Type B pancreatic cell (in vitro differentiated cells): ENCODE measurements around the gene RASAL2. TPM values are rescaled to one million over a fixed set of nuclear protein-coding genes. Genes with fewer than 3 reads are reported as not detected.

Source experiments
- DNase-seq: peaks from one replicate; pipeline ENCODE4 v3.0.0; 2021; ENCODE audit warnings: mixed read lengths; ENCODE audit not compliant: unreplicated experiment; ENCODE audit errors: extremely low spot score
- H3K27ac Mint-ChIP-seq: 2 replicates; pipeline ENCODE4 v1.8.0; 2021; ENCODE audit warnings: mild to moderate bottlenecking, mixed read lengths
- H3K27me3 Mint-ChIP-seq: 2 replicates; pipeline ENCODE4 v1.8.0; 2021; ENCODE audit warnings: mixed read lengths
- H3K36me3 Mint-ChIP-seq: 2 replicates; pipeline ENCODE4 v1.8.0; 2021; ENCODE audit warnings: mixed read lengths
- H3K4me1 Mint-ChIP-seq: one replicate; pipeline ENCODE4 v1.8.0; 2021; ENCODE audit warnings: mixed read lengths; ENCODE audit not compliant: unreplicated experiment
- H3K4me3 Mint-ChIP-seq: 2 replicates; pipeline ENCODE4 v1.8.0; 2021; ENCODE audit warnings: mild to moderate bottlenecking, mixed read lengths
- H3K9me3 Mint-ChIP-seq: 2 replicates; pipeline ENCODE4 v1.8.0; 2021; ENCODE audit warnings: mixed read lengths
- CTCF ChIP-seq: fragments of 200-600 bp; sonication (generic); conservative IDR thresholded peaks from 2 replicates; pipeline ENCODE4 v1.5.0; 2021; ENCODE audit warnings: antibody characterized with exemption, mild to moderate bottlenecking
- total RNA-seq: library from RNA; stranded (reverse); gene quantifications from 2 replicates; pipeline ENCODE4 v1.2.1, GENCODE V29; 2021; ENCODE audit warnings: low replicate concordance

Gene RASAL2
- total RNA-seq, 1 donor from 2014 or later = 21.8 TPM

GRCh38 chr1:178418284-178418955, 324.5 kb downstream of the RASAL2 start:
- no peak for DNase-seq
- Mint-ChIP-seq H3K4me3 (no peak overlapping the region), H3K27me3 (no peaks in the 10 kb centered on the region), H3K27ac (no peak overlapping the region), H3K36me3 (peaks cover 5% of the 10 kb centered on the region), H3K4me1 (no peaks in the 10 kb centered on the region), H3K9me3 (peaks cover 12% of the 10 kb centered on the region)
- TF ChIP-seq CTCF = no peak

GRCh38 chr1:178434360-178434759, 340.5 kb downstream of the RASAL2 start:
- no peak for DNase-seq
- Mint-ChIP-seq H3K4me3 (peak overlapping the region; percentile 34), H3K27ac (peak overlapping the region; percentile 61), H3K27me3 (no peaks in the 10 kb centered on the region), H3K4me1 (no peaks in the 10 kb centered on the region), H3K9me3 (no peaks in the 10 kb centered on the region), H3K36me3 (peaks cover under 1% of the 10 kb centered on the region)
- no peak for TF ChIP-seq CTCF

- no peak for DNase-seq
- Mint-ChIP-seq H3K27ac (peak overlapping the region; percentile 61), H3K4me1 (no peaks in the 10 kb centered on the region), H3K36me3 (no peaks in the 10 kb centered on the region), H3K4me3 (no peak overlapping the region), H3K9me3 (no peaks in the 10 kb centered on the region), H3K27me3 (no peaks in the 10 kb centered on the region)
- no peak for TF ChIP-seq CTCF
Observed at GRCh38 chr1:178434899-178435435, 341.1 kb downstream of the RASAL2 start.

- H3K4me1 Mint-ChIP-seq = no peaks in the 10 kb centered on the region
- H3K4me3 Mint-ChIP-seq = no peak overlapping the region
- TF ChIP-seq CTCF = no peak
- H3K36me3 Mint-ChIP-seq = peaks cover 7% of the 10 kb centered on the region
- no peak for DNase-seq
- no peaks in the 10 kb centered on the region for H3K9me3 Mint-ChIP-seq
- H3K27ac Mint-ChIP-seq = no peak overlapping the region
- H3K27me3 Mint-ChIP-seq = no peaks in the 10 kb centered on the region
Observed at GRCh38 chr1:178436899-178437298, 343.0 kb downstream of the RASAL2 start.

GRCh38 chr1:178438432-178438831, 344.5 kb downstream of the RASAL2 start:
- TF ChIP-seq CTCF = no peak
- H3K9me3 Mint-ChIP-seq = no peaks in the 10 kb centered on the region

More at GRCh38 chr1:178438432-178438831, 344.5 kb downstream of the RASAL2 start:
- Mint-ChIP-seq H3K36me3 (peaks cover 18% of the 10 kb centered on the region), H3K4me1 (no peaks in the 10 kb centered on the region), H3K4me3 (peak overlapping the region; percentile 35), H3K27me3 (no peaks in the 10 kb centered on the region), H3K27ac (peak overlapping the region; percentile 70)
- DNase-seq = no peak
